GM21423 (cell line): ENCODE results near the gene PACSIN3.
A peak's percentile ranks its signal among the peaks of the same experiment; 100 is the strongest.
"Not testable (repeated sequence)": the region's sequence is repeated elsewhere in the genome, so short reads cannot be mapped to it uniquely, and the experiment has no call there.

Experiments
- ATAC-seq: cut with Tn5 transposase; IDR thresholded peaks from one replicate; pipeline ENCODE4 v1.9.1; 2021; ENCODE audit warnings: mild to moderate bottlenecking, moderate library complexity; ENCODE audit not compliant: unreplicated experiment

The PACSIN3 gene

DNA sequence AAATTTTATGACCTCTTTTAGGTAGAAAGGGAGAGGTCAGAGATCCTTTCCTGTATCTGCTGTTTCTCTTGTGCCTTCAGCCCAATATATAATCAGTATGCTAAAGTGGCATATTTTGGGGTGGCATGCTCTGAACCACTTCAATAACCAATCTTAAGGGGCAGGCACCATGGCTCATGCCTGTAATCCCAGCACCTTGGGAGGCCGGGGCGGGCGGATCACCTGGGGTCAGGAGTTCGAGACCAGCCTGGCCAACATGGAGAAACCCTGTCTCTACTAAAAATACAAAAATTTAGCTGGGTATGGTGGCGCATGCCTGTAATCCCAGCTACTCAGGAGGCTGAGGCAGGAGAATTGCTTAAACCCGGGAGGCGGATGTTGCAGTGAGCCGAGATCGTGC is 11.9 kb upstream of the PACSIN3 start:
- ATAC-seq, result not testable (repeated sequence)

DNA sequence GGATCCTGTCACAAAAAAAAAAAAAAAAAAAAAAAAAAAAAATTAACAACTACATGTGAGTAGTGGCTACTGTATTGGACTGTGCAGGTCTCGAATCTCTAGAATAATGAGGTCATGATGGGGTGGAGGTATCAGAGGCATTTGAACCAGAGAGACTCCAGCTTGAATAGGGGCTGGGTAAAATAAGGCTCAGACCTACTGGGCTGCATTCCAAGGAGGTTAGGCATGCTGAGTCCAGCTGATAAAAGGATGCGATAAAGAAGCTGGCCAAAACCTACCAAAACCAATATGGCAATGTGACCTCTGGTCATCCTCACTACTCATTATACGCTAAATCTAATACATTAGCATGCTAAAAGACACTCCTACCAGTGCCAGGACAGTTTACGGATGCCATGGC is 5.9 kb upstream of the PACSIN3 start:
- no peak for ATAC-seq

DNA sequence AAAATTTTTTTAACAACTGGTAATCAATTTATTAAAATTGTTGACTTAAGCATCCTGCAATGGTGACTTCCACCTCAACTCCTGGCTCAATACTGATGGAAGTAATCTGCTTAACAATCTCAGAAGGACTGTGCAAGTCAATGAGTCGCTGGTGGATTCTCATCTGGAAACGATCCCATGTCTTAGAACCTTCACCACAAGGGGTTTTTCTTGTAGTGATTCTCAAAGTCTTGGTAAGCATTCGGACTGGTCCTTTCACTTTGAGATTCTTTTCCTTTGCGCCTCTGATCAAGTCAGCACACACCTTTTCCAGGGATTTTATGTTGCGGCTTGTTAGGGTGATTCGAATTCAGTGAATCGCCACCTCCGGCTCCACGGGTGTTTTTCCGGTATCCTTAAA is 4.9 kb upstream of the PACSIN3 start:
- not testable (repeated sequence) for ATAC-seq

DNA sequence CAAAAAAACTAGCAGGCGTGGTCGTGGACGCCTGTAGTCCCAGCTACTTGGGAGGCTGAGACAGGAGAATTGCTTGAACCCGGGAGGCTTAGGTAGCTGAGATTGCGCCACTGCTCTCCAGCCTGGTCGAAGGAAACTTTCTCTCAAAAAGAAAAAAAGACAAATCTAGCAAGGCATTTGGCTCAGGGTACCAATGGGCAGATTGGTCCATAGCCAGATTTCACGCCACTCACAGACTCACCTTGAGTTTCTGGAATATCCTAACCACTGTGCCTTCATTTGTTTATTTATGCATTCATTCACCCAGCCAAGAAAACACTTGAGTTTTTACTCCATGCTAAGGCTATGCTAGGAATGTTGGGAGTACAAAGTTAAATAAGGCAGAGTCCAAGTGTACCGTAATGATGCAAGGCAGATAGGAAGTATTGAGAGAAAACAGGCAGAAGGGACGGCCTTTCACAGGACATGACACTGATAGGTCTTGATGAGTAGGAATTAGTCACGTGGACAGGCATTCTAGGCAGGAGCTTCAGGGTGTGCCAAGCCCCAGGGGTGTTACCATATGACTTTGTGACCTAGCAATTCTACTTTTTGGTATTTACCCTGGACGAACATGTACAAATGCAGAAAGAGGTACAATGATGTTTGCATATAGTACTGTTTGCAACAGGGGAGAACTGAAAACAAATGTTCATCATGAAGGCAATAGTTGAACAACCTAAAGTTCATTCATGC is 3.0 kb upstream of the PACSIN3 start:
- ATAC-seq, result no peak

DNA sequence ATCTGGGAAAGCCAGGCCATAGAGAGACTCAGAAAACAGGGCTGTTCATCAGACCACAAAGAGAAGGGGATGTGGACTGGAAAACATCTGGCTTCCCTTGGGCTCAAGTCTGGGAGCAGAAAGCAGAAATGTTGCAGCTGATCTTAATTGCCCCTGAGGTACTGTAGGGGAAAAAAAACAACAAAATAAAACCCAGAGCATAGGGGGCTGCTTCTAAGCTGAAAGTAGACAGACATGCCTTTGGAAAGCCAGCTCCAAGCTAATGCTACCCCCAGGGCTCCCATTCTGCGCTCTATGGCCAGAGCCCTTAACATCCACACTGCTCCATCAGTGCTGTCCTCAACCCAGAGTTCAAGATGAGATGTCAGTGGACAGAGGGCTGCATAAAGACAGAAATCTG is 2.0 kb upstream of the PACSIN3 start:
- ATAC-seq, result no peak

DNA sequence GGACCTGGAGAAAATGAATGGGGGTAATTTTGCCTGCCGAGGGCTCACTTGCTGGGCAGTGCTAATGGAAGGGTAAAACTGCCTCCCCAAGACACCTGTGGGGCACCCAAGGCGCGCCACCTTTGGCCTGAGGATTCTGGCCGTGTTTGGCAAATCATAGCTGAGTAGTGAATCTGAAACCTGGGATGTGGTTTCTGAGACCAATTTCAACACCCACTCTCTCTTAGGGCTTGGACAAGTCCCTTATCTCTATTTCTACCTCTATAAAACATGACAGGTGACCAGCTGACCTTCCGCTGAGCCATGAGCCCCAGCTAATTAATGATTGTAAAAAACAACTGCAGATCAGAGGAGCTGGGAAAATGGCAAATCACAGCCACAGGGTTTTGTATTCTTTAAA is 1.5 kb upstream of the PACSIN3 start:
- ATAC-seq, result no peak

DNA sequence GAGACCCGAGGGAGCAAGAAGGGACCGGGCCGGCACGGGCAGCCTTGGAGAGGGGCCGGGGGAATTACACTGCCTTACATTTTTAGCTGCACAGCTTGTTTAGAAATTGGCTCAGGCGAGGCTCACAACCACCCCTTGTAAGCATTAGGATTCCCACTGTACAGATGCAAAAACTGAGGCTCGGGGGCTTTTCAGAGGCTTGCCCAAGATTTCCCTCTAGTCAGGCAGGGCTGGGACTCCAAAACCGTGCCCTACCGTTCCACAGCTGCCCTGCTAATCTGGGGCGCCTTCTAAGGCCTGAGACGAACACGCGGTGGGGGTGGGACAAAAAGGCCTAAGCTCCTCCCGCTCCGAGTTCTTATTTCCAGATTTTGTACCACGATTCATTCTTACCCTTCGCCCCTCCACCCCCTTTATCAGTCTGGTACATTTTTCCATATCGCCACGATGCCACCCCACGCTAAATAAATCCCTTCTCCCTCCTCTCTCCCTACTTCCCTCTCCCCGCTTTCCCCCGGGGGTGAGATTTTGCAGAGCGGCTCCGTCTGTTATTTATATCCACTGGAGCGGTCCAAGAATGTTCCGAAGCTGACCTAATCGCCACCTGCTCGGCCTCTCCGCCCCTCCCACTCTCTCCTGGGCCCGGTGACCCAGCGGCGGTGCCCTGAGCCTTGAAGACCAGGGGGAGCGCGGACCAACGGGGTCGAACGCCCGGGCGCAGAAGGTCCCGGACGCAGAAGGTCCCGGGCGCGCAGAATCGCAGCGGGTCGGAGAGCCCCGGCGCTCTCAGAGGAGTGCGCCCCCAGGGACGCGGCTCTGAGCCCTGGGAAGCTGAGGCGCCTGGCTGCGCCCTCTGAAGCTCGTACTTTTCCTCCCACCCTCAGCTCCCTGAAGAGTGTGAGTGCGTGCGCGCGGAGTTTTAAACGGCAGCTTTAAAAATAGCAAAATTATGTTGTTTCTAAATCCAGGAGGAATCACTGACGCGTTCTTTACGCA is 764 bp upstream of the PACSIN3 start:
- peak; percentile 20 for ATAC-seq

DNA sequence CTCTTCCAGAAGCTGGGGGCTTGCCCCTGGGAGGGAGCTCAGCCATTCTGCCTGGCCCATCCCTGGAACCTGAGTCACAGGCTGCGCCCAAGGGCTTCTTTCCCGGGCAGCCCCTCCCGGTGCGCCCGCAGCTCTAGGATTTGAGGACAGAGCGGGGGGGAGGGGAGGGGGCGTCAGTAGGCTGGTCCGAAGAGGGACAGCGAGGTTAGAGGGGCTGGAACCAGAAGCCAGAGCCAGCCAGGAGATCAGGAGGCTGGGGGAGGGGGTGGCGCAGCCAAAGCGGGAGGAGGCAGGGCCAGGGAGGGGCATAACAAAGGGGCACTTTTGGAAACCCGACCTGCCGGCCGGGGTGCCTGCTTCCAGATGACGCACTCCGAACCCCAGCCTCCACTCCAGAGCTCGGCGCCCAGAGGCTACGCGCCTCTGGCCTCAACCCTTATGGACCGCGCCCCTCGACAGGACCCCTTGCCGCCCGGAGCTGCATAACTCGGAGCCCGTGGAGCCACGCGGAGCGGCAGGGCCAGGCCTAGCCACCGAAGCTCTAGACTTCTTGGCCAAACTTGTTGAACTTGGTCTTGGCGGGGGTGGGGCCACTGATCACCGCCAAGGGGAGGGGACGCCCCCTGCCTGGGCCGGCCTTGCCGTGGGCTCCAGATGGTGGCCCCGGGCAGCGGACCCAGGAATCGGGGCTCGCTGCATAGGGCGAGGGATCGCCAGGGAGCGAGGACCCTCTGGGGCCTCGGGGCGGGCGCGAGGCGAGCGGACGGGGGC is 744 bp downstream of the PACSIN3 start:
- peak; percentile 7 for ATAC-seq

DNA sequence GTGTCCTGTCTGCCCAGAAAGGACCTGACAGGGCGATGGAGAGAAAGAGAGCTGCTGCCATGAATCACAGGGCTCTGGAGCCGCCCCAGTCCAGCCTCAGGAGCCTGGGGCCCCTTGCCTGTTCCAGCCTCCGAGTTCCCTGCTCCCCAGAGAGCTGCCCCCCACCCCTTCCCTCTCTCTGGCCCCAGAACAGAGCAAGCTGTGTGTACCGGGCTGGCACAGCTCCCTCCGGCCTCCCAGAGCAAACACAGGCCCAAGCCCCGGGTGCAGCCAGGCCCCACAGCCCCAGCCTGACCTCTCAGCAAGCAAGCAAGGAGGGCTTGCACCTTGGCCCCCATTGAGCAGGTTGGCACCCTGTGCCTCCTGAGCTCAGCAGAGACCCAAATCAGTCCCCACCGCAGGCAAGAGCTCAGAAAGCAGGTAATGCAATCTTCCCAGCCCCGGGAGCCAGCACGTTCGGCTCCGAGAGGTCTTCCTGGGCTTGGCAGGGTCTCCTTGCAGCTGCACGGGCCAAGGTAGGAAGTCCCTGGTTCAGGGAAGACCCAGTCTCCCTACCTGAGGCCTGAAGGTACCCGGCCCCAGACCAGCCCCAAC is 1.4 kb downstream of the PACSIN3 start:
- no peak for ATAC-seq

DNA sequence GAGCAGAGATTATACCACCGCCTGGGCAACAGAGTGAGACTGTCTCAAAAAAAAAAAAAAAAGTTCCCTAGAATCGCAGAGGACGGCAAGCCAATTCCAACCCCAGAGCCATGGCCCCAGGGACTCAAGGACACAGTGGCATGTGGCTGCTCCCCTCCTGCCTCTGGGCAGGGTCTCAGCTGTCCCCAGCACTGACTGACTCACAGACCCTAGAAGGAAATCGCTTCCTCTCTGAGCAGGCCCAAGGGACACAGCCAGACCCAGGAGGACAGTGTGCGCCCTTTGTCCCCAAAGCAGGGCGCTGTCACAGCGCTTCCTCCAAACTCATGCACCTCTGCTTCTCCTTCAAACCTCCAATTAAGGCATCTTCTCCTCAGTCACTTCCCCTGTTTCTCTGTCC is 2.3 kb downstream of the PACSIN3 start:
- no peak for ATAC-seq

DNA sequence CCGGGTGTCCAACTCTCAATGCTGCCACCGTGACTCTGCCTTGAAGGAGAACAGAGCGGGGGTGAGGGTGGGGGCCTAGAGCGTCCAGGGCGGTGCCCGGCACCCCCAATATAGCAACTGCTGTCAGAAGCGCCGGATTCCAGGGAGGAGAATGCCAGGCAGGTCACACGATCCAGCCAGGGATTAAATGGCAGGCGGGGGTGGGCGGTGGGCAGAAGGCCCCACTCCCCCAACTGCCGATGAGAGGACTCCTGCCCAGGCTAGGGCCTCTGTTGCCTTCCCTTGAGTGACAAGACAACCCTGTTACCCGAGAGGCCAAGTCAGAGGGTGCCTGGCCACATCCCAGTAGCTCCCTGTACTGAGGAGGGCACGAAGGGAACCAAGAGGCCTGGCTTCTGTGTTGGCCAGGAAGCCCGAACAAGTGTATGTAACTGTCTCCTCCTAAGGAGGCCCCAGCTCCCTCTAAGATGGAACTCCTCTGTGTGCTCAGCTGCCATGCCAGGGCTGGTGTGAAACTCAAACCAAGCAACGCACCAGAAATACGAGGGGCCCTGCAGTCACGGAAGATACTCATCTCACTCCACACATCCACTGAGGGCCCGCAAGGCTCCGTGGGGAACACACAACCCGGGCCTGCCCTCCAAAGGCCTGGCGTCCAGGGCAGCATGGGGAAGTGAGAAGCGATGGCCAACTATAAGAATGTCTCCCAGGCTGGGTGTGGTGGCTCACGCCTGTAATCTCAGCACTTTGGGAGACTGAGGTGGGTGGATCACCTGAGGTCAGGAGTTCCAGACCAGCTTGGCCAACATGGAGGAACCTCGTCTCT is 3.0 kb downstream of the PACSIN3 start:
- no peak for ATAC-seq

DNA sequence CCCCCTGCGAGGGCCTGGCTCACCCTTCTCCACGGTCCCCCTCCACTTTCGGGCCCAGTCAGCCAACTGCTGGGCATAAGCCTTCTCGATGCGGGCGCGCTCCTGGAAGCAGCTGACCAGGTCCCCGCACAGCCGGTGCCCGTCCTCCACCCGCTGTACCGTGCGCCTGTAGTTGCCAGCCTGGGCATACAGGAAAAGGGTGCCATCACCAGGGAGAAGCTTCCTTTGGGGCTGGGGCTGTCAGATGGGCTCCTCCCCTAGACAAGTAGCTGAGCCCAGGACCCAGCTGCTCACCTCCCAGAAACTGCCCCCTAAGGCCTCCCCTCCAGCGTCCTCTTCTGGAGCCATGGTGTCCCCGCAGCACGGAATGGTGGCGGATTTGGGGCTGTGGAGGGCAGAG is 3.9 kb downstream of the PACSIN3 start:
- ATAC-seq, result no peak

DNA sequence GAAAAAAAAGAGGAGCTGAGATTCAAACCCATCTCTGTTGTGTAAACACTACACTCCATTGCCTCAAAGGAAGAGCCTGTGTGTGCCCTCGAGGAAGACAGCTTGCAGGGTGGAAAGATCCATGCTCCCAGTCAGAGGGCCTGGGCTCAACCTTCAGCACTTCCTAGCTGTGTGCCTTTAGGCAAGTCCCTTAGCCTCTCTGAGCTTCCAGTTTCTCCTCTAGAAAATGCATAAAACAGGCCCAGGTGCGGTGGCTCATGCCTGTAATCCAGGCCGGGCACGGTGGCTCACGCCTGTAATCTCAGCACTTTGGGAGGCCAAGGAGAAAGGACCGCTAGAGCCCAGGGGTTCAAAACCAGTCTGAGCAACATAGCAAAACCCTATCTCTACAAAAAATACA is 5.0 kb downstream of the PACSIN3 start:
- no peak for ATAC-seq

DNA sequence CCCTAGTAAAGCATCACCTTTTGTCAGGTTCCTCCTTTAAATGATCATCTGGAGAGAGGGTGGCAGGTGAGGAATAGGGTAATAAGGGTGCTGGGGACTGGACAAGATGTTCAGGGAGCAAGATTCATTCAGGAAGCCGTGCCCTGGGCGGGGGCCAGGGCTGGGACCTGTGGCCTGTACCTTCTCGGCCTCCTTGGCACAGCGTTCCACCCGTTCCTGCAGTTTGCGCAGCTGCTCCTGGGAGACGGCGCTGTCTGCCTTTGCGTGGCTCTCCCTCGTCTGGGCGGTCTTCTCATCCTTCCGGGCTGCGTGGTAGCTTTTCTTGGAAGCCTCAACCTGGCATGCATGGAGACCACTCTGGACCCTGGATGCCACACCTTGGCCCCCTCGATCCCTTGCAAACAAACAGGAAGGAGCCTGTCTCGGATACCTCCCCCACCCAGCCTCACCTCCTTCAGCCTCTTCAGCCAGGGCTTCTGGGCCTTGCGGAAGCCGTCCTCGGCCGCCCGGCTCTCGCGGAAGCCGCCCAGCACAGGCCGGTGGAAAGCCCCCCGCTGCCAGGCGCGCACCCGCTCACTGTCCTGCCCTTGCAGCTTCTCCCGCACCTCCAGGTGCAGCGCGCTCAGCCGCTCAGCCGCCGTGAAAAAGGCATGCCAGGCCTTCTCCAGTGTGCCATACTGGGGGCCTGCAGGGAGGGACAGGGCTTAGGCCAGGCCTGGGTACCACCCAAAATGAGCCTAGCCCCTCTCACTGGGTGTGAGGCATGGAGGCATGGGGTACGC is 6.0 kb downstream of the PACSIN3 start:
- ATAC-seq, result no peak

DNA sequence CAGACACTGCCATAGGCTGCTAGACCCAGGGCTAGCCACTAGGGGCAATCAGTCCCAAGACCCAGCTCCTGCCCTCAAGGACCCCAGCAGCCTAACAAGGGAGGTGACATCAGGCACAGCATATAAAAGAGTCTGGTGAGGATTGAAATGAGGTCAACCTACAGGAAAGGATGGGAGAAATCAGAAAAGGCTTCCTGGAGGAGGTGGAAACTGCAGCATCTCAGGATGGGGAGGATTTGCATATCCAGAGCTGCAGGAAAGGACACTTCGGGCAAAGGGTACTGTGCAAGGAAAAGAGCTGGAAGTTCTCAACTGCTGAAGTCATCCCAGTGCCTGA is 6.6 kb downstream of the PACSIN3 start:
- no peak for ATAC-seq

DNA sequence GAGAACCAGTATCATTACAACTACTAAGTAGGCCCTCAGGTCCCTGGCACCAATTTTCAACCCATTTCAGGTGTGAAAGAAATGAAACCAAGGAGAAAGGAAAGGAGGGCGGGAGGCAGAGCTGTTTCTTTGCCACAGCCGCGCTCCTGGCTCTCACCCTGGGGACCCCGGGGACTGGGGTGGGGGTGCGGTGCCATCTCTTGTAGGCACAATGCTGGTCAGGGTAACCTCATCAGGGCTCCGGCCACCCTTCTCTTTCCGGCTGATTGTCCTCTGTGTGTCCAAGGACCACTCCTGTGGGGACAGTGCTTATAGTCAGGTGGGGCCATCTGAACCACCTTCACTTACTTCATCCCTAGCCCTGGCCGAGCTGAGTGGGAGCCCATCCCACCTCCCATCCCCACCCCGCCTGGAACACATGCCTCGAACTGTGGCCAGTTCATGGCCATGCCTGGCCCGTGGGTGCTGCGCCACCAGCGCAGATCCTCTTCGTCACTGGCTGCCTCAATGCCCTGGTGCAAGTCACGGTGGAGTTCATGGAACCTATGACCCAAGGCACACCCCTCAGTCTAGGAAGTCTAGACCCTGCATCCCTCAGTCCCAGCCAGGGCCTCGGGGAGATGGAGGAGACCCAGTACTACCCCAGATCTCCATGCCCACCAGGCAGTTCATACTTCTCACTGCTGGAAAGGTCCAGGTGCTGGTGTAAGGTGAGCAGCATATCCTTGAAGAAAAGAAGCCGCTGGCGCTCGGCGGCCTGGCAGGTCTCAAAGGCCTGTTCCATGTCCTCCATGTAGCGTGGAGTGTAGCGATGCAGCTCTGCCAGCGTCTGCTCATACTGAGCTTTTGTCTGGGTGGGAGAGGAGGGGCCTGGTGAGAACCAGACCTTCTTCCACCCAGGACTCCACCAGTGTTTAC is 7.2 kb downstream of the PACSIN3 start:
- no peak for ATAC-seq

DNA sequence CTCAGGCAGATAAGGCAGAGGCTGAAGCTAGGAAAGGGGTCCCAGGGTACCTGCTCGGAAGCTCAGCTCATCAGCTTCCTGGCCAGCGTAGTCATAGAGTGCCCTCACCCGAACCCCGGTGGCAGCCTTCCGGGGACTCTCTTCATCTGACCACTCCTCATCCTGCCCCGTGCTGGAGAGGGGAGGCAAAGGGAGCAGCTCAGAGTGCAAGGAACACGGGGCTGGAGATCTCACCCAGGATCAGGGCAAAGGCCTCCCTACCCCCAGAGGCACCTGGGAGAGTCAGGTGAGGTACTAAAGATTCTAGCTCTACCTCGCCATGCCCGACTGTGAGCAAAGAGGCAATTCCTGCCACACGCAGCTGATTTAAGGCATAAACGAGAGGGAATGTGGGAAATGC is 7.9 kb downstream of the PACSIN3 start:
- no peak for ATAC-seq

DNA sequence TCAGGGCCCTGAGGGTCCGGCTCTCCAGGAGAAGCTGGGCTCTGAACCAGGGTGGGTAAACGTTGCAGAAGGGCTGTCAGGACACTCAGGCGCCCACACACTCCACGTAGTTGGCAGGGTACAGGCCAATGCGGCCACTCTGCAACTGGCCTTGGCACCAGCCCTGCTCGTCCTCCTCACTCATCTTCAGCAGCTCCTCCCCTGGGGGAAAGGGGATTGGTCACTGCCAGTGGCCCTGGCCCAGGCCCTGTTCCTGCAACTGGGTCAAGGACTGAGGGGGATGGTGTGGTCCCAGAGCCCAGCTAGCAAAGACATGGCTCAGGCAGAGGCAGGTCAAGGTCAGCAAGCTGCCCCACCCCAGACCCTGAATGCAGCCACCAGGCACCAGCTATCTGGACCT is 8.4 kb downstream of the PACSIN3 start:
- no peak for ATAC-seq
